B cell (primary cell): ENCODE results near the gene ACSS1. TPM values are rescaled to one million over a fixed set of nuclear protein-coding genes. Genes with fewer than 3 reads are reported as not detected.

Experiments used
- ATAC-seq: fragments of 200-7000 bp; cut with Tn5 transposase; one replicate; pipeline ENCODE4 v1.10.0; 2021; ENCODE audit warnings: low read depth, mild to moderate bottlenecking, moderate number of reproducible peaks, moderate library complexity
- CTCF ChIA-PET: fragments of 350-600 bp; sonication (Branson Sonifier 250); formaldehyde crosslinking; loops from one replicate; lab custom pipeline; 2021; ENCODE audit warnings: antibody characterized with exemption, inconsistent platforms; lab: Charles Lee
- POLR2A ChIA-PET: fragments of 350-600 bp; sonication (Branson Sonifier 250); formaldehyde crosslinking; loops from one replicate; lab custom pipeline; 2021; ENCODE audit warnings: antibody characterized with exemption; lab: Charles Lee
- DNase-seq: peaks from one replicate; pipeline ENCODE4 v3.0.0; 2013
- H2AFZ ChIP-seq: 2 replicates; pipeline ENCODE4 v1.6.1; 2012; ENCODE audit warnings: mild to moderate bottlenecking, low read depth, low read length; ENCODE audit not compliant: insufficient read depth, poor library complexity, severe bottlenecking
- H3K27ac ChIP-seq, 2 donors: 1 replicate in 1 of 2; 2 replicates in 1 of 2; pipeline ENCODE4 v1.5.1; 2012 to 2013; ENCODE audit warnings: low read length in 2 of 2, mild to moderate bottlenecking in 2 of 2, moderate library complexity in 1 of 2
- H3K27me3 ChIP-seq, 4 experiments: fragments of 200-600 bp in 1 of 4; sonication (generic) in 1 of 4; replicated peaks in 1 of 4; 1 replicate in 2 of 4; 2 replicates in 2 of 4; pipeline versions ENCODE4 v1.6.1 to v1.7.0; 2013 to 2016; ENCODE audit warnings: low read length in 3 of 4, mild to moderate bottlenecking in 2 of 4, mixed read lengths in 1 of 4, moderate library complexity in 1 of 4; ENCODE audit not compliant: insufficient read depth in 4 of 4, control insufficient read depth in 3 of 4; ENCODE audit errors: control extremely low read depth in 1 of 4
- H3K36me3 ChIP-seq, 2 experiments: replicated peaks in 1 of 2; 1 replicate in 1 of 2; 2 replicates in 1 of 2; pipeline versions ENCODE4 v1.6.1 to v1.7.1; 2013; ENCODE audit warnings: low read length in 1 of 2; ENCODE audit not compliant: insufficient read depth in 2 of 2, control insufficient read depth in 1 of 2; ENCODE audit errors: control extremely low read depth in 1 of 2, extremely low read depth in 1 of 2
- H3K4me1 ChIP-seq, 2 donors: fragments of 200-600 bp in 1 of 2; sonication (generic) in 1 of 2; 1 replicate in 1 of 2; 2 replicates in 1 of 2; pipeline versions ENCODE4 v1.5.1 to v1.6.1; 2013 to 2017; ENCODE audit warnings: low read length in 2 of 2; ENCODE audit not compliant: control insufficient read depth in 2 of 2, insufficient read depth in 2 of 2
- H3K4me2 ChIP-seq: replicated peaks from 2 replicates; pipeline ENCODE3; 2012; ENCODE audit warnings: mild to moderate bottlenecking, low read depth, low read length; ENCODE audit not compliant: poor library complexity, severe bottlenecking
- H3K4me3 ChIP-seq, 5 experiments: fragments of 200-600 bp in 1 of 5; sonication (generic) in 1 of 5; 1 replicate in 3 of 5; 2 replicates in 2 of 5; pipeline versions ENCODE4 v1.5.1 to v1.7.0; 2011 to 2016; ENCODE audit warnings: low read length in 4 of 5, mild to moderate bottlenecking in 4 of 5, low read depth in 2 of 5, control low read depth in 1 of 5, moderate library complexity in 1 of 5; ENCODE audit not compliant: insufficient read depth in 1 of 5; ENCODE audit errors: control extremely low read depth in 1 of 5, extremely low read depth in 1 of 5
- H3K79me2 ChIP-seq: fragments of 200-600 bp; sonication (generic); one replicate; pipeline ENCODE4 v1.6.0; 2016; ENCODE audit warnings: low read length; ENCODE audit not compliant: control insufficient read depth, insufficient read depth
- H3K9ac ChIP-seq: fragments of 200-600 bp; sonication (generic); 2 replicates; pipeline ENCODE4 v1.6.1; 2017; ENCODE audit warnings: mild to moderate bottlenecking, low read length, moderate library complexity
- H3K9me3 ChIP-seq, 3 donors: one replicate each; pipeline versions ENCODE4 v1.6.1 to v1.7.1; 2013; ENCODE audit warnings: low read length in 2 of 3; ENCODE audit not compliant: control insufficient read depth in 2 of 3, insufficient read depth in 1 of 3; ENCODE audit errors: control extremely low read depth in 1 of 3
- H4K20me1 ChIP-seq: 2 replicates; pipeline ENCODE4 v1.6.0; 2012; ENCODE audit warnings: mild to moderate bottlenecking, low read length; ENCODE audit not compliant: insufficient read depth, control insufficient read depth, poor library complexity, severe bottlenecking
- H3K27ac Mint-ChIP-seq: one replicate; pipeline ENCODE4 v1.8.0; 2021; ENCODE audit warnings: mixed read lengths
- H3K27me3 Mint-ChIP-seq: one replicate; pipeline ENCODE4 v1.8.0; 2021; ENCODE audit warnings: mixed read lengths
- H3K4me1 Mint-ChIP-seq: one replicate; pipeline ENCODE4 v1.8.0; 2021; ENCODE audit warnings: mixed read lengths
- H3K4me3 Mint-ChIP-seq: one replicate; pipeline ENCODE4 v1.8.0; 2021; ENCODE audit warnings: mixed read lengths
- H3K9me3 Mint-ChIP-seq: one replicate; pipeline ENCODE4 v1.8.0; 2022; ENCODE audit warnings: mixed read lengths; ENCODE audit not compliant: insufficient read depth
- EZH2 ChIP-seq: IDR thresholded peaks from 2 replicates; pipeline ENCODE4 v1.6.1; 2012; ENCODE audit warnings: borderline replicate concordance, low read depth, mild to moderate bottlenecking, moderate library complexity, low read length; ENCODE audit not compliant: insufficient read depth, poor library complexity, severe bottlenecking
- WGBS: methylation state at CpG from one replicate; pipeline ENCODE4 v1.1.5; 2013; ENCODE audit warnings: missing lambda C conversion rate; ENCODE audit not compliant: insufficient coverage; 5-methylcytosine and 5-hydroxymethylcytosine counted together
- intact Hi-C: fragments of 100-400 bp; cut with micrococcal nuclease; formaldehyde crosslinking; loops from one replicate; pipeline ENCODE4 v1.10.0; 2022
- polyA plus RNA-seq: library from polyadenylated mRNA; depleted of rRNA; stranded (reverse); fragments of >200 nt; gene quantifications from 2 replicates; pipeline ENCODE4 v1.2.3, GENCODE V29; 2012
- total RNA-seq, 2 donors: library from RNA; stranded (reverse); fragments of 120-200 nt in 1 of 2; gene quantifications; 1 replicate in 1 of 2; 2 replicates in 1 of 2; pipeline versions ENCODE4 v1.2.3 to v1.2.4, GENCODE V29; 2013 to 2022
- TF ChIP-seq, protein P1 (sequence below): fragments of 200-600 bp; IDR thresholded peaks from one replicate; pipeline ENCODE4 v1.8.0; 2022; ENCODE audit warnings: antibody characterized with exemption, mild to moderate bottlenecking

ACSS1 gene
- total and polyA plus RNA-seq, 2 donors (not counting 1 experiment from before 2014, with no cell fraction given) = 82.7 to 95.5 TPM

DNA sequence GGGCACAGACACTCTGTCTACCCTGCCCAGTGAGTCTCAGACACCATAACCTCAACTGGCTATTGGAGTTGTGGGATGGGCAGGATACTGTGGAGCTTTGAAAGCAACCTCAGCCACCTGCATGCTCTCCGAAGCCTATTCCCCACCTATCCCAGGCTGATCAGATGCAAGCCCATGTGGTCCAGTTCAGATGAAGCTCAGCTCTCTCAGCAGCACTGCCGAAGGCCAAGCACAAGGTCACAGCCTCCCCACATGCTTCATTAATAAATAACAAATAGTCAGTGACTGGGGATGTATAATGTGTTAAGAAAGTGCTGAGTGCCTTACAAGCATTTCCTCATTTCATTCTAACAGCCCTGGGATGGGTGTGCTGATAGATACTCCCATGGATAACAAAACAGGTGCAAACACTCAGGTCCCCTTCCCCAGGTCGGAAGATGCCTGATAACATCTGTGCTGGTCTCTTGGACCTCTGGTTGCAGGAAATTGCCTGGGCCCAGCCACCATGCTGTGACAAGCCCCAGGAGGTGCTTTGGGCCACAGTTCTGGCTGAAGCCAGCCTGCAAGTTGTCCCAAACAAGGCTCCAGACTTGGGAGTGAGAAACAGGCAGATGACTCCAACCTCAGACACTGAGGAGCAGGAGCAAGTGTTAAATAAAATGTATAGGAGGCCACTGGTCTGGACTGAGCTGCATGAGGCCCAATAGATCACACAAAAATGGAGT is 3.7 kb downstream of the ACSS1 start:
- H3K9ac ChIP-seq = peak overlapping the region; percentile 64
- peaks cover 76 to 85% of the 10 kb centered on the region in 2 donors for H3K4me1 ChIP-seq
- H3K27ac ChIP-seq = peak overlapping the region; percentile 65 to 93

More for the DNA sequence above, 3.7 kb downstream of the ACSS1 start:
- ChIA-PET POLR2A (no interaction called here), CTCF (interaction anchor here (0.8 to 4.0 kb wide), 6 partner anchors 10 to 59 kb away, joined by 3 to 23 read pairs (median 3); no protein-coding TSS in a partner anchor)
- ATAC-seq (no peak), DNase-seq (no peak)
- no peak for TF ChIP-seq EZH2
- TF ChIP-seq, protein P1, sequence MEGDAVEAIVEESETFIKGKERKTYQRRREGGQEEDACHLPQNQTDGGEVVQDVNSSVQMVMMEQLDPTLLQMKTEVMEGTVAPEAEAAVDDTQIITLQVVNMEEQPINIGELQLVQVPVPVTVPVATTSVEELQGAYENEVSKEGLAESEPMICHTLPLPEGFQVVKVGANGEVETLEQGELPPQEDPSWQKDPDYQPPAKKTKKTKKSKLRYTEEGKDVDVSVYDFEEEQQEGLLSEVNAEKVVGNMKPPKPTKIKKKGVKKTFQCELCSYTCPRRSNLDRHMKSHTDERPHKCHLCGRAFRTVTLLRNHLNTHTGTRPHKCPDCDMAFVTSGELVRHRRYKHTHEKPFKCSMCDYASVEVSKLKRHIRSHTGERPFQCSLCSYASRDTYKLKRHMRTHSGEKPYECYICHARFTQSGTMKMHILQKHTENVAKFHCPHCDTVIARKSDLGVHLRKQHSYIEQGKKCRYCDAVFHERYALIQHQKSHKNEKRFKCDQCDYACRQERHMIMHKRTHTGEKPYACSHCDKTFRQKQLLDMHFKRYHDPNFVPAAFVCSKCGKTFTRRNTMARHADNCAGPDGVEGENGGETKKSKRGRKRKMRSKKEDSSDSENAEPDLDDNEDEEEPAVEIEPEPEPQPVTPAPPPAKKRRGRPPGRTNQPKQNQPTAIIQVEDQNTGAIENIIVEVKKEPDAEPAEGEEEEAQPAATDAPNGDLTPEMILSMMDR = no peak
- H3K4me1 Mint-ChIP-seq = peaks cover 86% of the 10 kb centered on the region
- peak overlapping the region; percentile 79 for H3K4me3 Mint-ChIP-seq
- intact Hi-C loops = no loop called here
- H3K4me3 ChIP-seq = peak overlapping the region in 1 of 5 experiments; percentile 61
- no peak overlapping the region for H2AFZ ChIP-seq
- H3K4me2 ChIP-seq = peak overlapping the region; percentile 79
- peak overlapping the region; percentile 97 for H3K27ac Mint-ChIP-seq
- H3K27me3 ChIP-seq = no peaks in the 10 kb centered on the region
- H3K27me3 Mint-ChIP-seq = no peaks in the 10 kb centered on the region
- H3K79me2 ChIP-seq = peaks cover 77% of the 10 kb centered on the region
- no peaks in the 10 kb centered on the region for H3K9me3 ChIP-seq
- H3K36me3 ChIP-seq = peaks cover 0 to 22% of the 10 kb centered on the region in 2 experiments
- H4K20me1 ChIP-seq = peaks cover 67% of the 10 kb centered on the region
- H3K9me3 Mint-ChIP-seq = no peaks in the 10 kb centered on the region
- 82% methylated on average over 1 of the region's 3 CpGs for WGBS
